Activated CD4-positive, alpha-beta T cell treated with anti-CD3 and anti-CD28 coated beads, Interleukin-2, amount 50 U/mL, for 4 hours (primary cell): Measurements from ENCODE around the gene RBM44.

Source experiments
- DNase-seq, 2 experiments: peaks; one replicate each; pipeline ENCODE4 v3.0.0-alpha.2; 2020

The RBM44 gene

DNA sequence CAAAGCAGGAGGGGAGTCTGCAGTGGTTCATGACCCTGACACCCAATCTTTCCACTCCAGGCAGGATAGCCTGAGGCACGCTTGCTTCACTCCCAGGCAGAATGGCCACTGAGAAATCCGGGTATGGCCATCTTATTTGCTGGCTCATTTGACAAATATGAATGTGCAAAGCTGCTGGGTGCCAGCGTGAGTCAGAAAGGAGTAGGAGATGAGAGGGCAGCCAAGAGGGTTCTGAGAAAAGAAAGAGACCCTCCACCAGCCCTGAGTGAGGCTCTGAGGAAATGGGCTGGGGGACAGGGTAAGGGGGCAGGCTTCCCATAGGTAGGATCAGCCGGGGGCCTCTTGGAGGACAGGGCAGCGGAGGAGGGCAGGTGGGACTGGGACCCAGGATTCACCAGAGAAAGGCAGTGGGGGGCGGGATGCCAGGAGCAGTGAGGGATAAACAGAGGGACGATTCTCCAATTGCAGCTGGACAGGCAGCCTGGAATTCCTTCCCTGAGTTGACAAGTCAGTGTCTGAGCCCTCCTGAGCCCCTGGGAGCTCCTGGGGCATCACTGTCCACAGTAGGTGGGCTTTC is 76.1 kb downstream of the RBM44 start:
- no peak for DNase-seq

DNA sequence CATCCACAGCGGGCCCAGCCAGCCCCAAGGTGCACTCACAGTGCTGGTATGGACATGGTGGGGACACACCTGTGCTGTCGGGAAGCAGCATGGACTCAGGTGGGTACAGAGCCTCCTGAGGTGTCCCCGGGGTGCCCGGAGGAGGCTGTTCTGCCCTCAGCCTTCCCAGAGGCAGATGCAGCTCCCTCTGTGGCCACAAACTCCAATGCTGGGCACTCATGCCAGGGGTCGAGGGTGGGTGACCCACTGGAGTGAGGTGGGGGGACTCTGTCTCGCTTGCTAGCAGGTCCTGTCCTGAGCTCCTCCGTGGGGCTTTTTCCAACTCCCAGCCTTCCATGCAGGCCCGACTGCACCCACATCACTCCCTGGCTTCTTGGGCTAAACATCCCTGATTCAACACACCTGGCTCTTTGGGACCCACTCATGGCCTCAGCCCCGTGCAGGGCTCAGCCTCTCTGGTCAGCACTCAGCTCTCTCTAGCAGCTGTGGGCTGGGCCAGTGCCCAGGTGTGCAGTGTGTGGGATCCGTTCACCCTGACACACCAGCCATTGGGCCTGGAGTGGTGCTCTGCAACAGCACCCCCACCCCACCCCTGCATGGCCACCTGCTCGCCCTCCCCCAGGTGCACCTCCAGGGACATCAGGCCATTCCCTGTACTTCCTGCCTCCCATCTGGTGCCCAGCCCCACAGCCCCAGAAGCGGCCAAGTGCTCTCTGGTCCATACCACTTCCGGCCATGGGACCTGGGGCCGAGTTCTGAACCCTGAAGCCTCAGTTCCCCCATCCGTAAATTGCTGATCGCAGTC is 76.9 kb downstream of the RBM44 start:
- DNase-seq: no peak

DNA sequence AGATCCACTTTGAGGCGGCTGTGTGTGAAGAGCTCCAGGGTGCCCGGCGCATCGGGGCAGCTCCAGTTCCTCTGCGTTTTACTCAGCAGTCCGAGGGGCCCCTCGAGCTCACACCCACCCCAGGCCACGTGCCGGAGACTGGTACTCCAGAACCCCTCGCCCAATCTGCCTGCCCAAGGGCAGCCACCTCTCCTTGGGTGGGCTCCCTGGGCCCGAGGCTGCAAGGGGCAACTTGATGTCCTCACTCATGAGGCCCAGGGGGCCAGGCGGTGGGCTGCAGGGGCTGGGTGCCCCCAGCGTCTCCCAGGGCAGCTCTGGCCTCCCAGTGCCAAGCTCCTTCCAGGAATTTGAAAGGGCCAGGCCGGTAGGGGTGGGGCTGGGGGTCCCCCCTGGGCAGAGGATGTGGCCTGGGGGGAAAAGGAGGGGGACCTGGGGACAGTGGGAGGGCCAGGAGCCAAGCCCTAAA is 77.5 kb downstream of the RBM44 start:
- no peak for DNase-seq

- no peak for DNase-seq
Measured at GRCh38 chr2:237876532-237876931, 78.0 kb downstream of the RBM44 start.

DNA sequence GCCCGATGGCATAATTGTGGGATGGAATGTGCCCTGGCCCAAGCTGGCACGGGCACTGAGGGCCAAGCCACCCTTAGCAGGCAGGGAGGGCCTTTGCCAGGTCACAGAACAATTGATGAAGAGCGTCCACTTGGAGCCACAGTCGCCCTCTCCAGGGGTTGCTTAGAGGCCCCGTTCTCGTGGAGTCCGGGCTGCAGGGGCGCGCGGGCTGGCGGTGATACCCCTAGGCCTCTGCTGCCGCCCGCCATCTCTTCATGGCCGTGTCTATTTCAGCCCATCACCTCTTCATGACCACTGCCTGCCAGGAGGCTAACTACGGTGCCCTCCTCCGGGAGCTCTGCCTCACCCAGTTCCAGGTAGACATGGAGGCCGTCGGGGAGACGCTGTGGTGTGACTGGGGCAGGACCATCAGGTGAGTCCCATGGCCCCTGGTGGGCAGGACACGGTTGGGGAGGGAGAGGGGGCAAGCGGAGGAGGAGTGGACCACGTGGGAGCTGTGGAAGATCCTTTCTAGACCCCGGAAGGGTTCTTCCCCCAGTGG is 78.4 kb downstream of the RBM44 start:
- no peak for DNase-seq

DNA sequence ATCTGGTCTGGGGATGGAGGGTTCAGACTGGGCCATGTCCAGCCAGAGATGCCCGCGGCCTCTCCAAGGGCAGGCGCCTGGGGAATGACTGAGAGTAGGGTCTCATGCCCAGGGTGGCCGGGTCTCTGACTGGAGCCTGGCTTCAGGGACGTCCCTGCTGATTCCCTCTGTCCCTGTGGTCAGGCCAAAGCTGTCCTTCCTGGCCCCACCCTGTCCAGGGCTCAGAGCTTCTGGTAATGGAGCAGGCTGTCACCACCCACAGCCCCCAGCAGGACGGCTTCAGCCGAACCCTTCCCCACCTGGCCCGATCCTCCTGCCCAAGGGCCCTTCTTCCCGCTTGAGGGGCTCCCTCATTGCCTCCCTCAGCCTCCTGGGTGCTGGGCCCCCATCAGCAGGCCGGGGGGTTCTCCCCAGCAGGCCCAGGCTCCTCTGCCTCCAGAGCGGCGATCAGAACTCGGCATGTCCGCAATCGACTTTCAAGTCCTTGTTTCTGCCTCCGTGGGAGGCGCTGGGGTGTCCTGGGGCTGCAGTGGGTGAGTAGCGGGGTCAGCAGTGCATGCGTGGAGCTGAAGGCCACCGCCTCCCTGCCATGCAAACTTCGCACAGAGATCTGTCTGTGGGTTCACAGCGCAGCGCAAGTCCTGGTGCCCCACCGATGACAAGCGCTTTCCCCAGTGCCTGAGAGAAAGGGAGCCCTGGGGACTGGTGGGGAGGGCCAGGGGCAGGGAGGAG is 79.2 kb downstream of the RBM44 start:
- DNase-seq: no peak

DNA sequence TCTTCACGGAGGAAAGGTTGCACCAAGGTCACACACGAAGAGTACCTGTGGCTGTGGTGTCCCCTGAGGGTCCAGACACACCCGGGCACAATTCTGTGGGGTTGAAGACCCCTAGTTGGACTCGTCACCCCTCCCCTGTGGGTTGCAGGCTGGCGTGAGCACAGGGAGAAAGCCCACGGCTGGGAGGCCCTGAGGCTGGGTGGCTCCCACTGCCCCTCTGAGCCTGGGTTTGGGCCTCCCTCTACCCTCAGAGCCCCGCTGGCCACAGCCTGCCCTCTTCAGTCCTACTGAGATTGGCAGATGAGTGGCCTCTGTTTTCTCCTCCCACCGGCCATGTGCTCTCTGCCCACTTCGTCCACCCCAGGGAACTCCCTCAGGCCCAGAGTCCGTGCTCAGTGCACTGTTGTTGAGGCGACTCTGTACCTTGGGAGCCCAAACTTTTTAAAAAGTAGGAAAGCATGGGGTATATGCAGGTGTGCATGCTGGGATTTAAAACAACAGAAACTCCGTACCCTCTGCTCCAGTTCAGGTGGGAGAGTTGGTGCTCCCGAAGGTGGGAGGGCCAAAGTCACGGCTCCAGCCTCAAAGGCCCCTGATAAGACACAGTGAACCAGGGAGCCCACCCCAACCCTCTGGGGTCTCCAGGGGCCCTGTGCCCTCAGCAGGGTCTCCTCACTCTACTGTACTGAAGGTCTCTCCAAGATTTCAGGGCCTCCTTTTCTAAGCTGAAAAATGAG is 79.9 kb downstream of the RBM44 start:
- DNase-seq: no peak

DNA sequence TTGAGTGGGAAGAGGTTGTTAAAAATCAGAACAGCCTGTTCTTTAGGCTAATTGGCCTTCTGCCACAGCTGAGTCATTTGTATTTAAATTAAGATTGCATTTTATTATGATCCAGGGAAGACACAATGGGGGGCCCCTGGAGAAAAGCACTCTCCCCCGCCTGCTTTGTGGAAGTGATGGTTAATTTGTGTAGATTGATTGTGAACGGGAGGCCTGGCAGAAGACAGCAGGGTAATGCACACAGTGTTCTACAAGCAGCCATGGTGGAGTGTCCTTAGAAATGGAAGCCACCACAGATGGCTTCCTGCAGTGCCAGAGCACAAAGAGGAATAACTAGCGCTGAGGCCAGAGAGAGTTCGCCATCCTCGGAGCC is 80.5 kb downstream of the RBM44 start:
- DNase-seq: no peak

- DNase-seq: no peak
Measured at GRCh38 chr2:237879991-237880560, 81.5 kb downstream of the RBM44 start.

DNA sequence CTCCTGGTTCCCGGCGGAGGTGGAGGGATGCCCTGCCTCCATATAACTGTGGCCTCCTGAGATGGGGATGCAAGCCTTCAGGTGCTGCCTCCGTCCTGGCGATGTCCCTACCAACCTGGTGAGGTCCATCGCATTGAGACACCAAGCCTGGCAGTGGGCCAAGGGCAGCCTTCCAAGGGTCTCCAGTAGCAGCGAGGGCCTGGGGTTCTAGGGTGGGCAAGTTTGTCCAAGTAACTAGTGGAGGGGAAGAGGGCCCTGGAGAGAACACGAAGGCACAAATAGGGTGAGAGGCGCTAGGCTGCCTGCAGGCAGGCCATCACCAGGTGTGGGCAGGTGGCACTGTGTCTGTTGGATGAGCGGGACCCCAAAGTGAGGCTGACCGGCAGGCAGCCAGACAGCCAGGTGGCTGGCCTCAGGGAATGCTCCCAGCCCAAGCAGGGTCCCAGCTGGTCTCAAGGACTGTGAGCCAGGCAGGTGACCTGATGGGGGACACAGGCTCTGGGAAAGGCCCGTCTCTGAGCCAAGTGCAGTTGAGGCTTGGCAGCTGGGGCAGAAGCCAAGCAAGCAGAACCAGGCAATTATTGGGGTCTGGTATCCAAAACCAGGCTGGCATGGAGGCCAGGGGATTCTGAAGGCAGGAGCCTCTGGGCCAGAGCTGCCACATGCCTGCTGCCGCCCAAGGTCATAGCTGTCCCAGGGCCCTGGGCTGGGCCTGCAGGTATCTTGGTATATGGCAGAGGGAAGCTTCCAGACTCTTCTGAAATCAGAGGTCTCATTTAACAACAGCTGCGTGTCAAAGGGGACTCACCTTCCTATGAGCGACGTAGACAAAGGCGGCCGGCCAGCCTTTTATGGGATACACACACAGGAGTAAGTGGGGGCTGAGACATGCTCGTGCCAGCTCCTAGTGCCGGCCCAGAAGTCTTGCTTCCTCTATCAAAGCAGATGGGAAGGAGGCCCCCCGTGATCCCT is 84.2 kb downstream of the RBM44 start:
- DNase-seq: no peak

DNA sequence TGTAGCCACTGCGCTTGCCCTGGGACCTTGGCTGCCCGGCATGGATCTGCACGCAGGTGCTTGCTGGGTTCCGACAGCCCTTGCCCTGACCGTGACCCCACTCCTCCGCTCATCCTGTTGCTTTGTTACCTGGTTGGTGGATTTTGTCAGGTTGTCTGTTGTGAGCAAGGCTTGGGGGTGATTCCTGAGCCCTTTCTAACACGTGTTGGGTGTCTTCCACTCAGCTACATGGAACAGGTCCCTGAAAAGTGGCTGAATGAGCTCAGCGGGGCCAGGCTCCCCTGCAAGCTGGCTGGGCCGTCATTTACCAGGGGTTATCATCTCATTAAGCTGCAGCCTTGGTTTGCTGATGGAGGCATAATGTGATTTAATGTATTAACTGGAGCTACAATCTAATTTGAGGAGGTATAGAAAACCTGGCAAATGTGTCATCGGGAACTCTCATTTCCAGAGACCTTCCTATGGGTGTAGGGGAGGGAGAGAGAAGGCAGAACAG is 85.4 kb downstream of the RBM44 start:
- no peak for DNase-seq

DNA sequence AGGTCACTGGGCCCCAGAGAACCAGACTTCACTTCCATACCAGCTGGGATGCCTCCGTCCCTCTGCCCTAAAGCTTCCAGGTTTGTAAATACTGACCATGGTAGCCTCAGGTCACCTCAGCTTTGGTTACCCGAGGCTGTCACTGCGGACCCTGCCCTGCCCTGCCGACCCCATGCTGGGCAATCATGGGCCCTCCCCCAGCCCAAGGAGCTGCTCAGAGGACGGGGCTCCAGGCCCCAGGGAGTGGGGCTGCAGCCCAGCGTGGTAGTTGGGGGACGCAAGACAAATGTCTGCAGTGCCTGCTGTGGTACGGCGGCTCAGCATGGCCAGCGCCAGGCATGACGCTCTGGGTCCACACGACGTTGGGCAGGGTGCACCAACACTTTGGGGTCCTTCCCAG is 86.1 kb downstream of the RBM44 start:
- no peak for DNase-seq

GRCh38 chr2:237885111-237885930 is 86.7 kb downstream of the RBM44 start:
- DNase-seq: no peak

DNA sequence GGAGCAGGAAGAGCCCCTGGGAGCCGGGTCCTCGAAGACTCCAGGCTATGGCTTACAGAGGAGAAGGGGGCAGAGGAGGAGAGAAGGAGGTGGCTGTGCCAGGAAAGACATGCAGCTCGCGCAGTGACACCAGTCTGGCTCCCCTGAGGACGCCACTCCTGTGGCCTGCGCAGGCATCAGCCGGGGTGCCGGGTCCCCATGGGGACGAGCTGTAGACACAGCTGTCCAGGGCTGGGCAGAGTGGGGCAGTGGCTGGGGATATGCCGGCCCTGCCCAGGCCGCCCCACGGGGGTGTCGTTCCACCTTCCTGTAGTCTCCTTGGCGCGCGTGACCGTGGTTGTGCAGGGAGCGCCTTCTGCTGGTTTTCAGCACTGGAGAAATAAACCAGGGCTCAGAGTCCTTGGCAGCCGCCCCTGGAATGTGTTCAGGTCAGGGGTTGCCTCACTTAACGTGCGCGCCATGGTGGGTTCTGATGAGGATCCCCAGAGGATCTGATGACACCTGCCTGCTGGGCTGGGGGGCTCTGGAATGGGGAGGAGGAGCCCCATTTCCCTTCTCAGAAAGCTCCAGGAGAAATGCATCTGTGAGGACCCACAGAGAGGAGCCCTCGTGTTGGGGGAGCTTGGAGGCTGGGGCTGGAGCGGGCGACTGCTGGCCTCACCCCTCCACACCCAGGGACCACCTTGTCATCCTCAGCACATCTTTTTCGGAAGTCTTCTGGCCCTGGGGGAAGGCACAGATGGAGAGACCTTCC is 87.5 kb downstream of the RBM44 start:
- no peak for DNase-seq

GRCh38 chr2:237886685-237887481 is 88.3 kb downstream of the RBM44 start:
- no peak for DNase-seq

DNA sequence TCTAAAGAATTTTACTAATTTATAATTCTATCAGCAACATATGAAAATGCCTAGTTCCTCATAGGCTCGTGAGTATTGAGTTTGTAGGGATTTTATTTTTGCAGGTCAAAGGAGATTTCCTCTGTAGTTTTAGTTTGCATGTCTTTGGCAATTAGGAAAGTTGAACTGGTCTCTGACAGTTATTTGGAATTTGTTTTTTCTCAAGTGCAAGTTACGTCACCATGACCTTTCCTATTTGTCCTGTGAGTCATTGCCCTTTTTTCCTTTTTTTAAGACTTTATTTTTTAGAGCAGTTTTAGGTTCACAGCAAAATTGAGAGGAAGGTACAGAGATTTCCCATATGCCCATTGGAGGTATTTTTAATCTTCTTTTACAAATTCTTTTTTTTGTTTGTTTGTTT is 89.8 kb downstream of the RBM44 start:
- no peak for DNase-seq

GRCh38 chr2:237889016-237889415 is 90.4 kb downstream of the RBM44 start:
- no peak for DNase-seq

- DNase-seq: no peak
Measured at GRCh38 chr2:237889811-237890210, 91.2 kb downstream of the RBM44 start.
